T-helper 2 cell treated with Interferon-gamma antibody and Interleukin-4, amounts not matched to agents 100 ng/mL and 5 ng/mL, for 36 hours (primary cell): ENCODE results near the gene HELZ2. TPM values are rescaled to one million over a fixed set of nuclear protein-coding genes. Genes with fewer than 3 reads are reported as not detected.

ENCODE experiments used
- intact Hi-C: fragments of 100-400 bp; cut with micrococcal nuclease; formaldehyde crosslinking; loops from one replicate; pipeline ENCODE4 v1.15.1; 2023
- total RNA-seq: library from RNA; stranded (reverse); gene quantifications from 2 replicates; pipeline ENCODE4 v1.2.3, GENCODE V29; 2022

The HELZ2 gene
- total RNA-seq, 1 donor from 2014 or later: 46.4 TPM

- intact Hi-C loops: no loop called here
These were observed 23.8 kb upstream of the HELZ2 start for GRCh38 chr20:63597651-63598478.

GRCh38 chr20:63596423-63596822 lies 22.4 kb upstream of the HELZ2 start:
- intact Hi-C loops: no loop called here

DNA sequence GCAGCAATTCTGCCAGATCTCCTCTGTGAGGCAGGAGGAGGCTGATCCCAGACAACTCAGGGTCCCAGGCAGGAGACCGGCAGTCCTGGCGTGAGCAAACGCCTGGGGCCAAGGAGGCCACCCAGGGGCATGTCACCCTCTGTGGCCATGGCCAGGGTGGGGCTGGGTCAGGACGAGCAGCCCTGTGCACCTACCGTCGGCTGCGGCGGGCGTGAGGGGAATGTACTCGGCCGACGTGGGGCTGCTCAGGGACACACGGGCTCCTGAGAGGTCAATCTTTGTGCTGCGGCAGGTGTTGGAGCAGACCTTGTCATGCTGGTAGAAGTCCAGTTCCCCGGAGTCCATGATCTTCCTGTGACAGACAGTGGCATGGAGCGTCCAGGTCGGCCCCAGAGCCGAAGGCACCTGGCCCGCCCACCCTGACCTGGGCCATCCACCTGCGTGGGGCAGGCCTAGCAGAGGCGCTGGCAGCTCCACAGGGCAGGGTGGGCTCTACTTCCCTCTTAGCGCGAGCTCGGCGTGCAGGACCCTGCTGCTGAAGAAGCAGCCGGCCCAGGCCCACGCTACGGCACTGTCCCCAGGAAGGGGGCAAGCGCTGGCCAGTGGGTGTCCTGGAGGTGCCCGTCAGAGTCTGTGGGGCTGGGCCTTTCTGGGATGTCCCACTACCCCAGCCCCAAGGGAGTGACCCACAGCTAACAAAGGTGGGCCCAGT lies 21.5 kb upstream of the HELZ2 start:
- intact Hi-C loops: no loop called here

DNA sequence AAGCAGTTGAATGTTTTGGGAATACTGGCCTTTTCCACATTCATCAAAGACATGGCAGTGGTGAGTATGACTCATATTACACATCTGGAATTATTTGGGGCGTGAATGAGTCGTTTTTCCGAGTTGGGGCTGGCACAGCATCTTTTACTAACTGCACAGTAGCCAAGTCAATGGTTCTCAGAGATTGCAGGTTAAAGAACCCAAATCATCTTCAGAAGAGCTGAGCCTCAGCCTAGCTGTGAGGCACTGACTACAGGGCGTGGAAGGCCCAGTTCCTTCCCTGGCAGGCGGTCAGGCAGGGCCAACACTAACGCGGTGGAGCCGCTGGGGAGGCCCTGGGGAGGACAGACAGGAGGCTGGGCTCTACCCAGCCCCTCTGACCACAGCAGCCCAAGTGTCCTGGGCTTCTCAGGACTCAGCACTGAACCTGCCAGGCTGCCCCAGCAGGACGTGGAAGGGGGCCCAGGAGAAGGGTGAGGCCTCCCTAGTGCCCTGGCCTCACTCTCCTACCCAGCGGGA lies 20.1 kb upstream of the HELZ2 start:
- intact Hi-C loops: no loop called here

GRCh38 chr20:63592661-63593060 lies 18.6 kb upstream of the HELZ2 start:
- intact Hi-C loops: no loop called here

- intact Hi-C loops: no loop called here
These were observed 17.8 kb upstream of the HELZ2 start for GRCh38 chr20:63591786-63592355.

- intact Hi-C loops: no loop called here
These were observed 17.1 kb upstream of the HELZ2 start for GRCh38 chr20:63591147-63591533.

- intact Hi-C loops: no loop called here
These were observed 16.4 kb upstream of the HELZ2 start for GRCh38 chr20:63590218-63591146.

DNA sequence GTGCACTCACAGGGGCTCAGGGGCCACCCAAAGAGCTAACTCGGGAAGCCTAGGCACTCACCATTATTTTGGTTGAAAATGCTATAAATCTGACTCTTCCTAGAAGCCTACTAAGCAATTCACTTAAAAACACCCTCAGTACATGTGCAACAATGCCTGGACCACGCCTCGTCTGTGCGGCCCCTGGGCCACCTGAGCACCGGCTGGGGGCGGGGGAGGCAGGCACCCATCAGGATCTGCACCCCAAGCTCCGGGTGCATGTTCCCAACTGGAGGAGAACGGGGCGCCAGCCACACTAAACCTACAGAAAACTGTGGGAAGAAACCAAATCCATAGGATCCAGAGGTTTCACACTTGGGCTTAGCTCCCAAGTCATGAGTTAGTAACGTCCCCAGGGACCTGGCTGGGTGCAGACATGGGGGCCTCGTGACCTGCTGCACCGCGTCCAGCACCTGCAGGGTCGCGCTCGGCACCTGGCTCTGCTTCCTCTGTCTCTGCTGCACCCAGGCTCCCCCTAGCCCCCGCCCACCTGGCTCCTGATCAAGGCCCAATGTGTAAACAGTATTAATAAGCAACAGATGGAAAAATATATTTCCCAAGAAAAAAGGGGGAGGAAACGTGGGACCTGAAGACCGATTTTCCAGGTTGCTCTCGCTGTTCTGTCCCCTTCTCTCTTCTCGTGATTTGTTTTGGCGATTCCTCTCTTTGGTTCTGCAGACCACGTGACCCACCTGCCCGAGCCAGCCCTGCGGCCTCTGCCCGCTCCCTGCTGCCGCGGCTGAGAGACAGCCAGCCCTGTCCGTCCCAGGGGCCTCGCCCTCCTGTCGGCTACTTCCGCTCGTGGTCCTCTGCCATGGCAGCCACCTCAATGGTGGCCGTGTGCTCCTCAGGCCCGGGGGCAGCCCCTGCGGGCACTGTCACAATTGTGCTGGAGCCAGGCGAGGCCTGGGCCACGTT lies 15.5 kb upstream of the HELZ2 start:
- intact Hi-C loops: no loop called here

DNA sequence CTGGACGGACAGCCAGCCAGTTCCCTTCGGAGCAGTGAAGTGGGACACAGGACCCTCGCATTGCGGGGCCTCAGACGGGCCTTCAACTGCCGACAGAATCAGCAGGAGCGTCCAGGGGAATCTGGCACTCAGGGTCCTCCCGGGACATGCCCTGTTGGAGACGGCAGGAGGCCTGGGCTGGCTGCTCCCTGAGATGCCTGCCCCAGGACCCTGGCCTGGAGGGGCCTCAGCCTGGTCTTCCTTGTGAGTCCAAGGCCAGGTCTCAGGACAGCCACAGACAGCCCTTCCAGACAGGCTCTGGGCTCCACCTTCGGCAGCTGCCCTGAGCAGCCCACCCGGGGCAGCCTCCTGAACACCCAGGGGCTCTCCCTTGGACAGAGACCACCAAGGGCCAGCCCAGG lies 14.6 kb upstream of the HELZ2 start:
- intact Hi-C loops: no loop called here

- intact Hi-C loops: no loop called here
These were observed 13.9 kb upstream of the HELZ2 start for GRCh38 chr20:63587776-63588591.

GRCh38 chr20:63587256-63587655 lies 13.2 kb upstream of the HELZ2 start:
- intact Hi-C loops: no loop called here

- intact Hi-C loops: no loop called here
These were observed 12.8 kb upstream of the HELZ2 start for GRCh38 chr20:63586797-63587196.

DNA sequence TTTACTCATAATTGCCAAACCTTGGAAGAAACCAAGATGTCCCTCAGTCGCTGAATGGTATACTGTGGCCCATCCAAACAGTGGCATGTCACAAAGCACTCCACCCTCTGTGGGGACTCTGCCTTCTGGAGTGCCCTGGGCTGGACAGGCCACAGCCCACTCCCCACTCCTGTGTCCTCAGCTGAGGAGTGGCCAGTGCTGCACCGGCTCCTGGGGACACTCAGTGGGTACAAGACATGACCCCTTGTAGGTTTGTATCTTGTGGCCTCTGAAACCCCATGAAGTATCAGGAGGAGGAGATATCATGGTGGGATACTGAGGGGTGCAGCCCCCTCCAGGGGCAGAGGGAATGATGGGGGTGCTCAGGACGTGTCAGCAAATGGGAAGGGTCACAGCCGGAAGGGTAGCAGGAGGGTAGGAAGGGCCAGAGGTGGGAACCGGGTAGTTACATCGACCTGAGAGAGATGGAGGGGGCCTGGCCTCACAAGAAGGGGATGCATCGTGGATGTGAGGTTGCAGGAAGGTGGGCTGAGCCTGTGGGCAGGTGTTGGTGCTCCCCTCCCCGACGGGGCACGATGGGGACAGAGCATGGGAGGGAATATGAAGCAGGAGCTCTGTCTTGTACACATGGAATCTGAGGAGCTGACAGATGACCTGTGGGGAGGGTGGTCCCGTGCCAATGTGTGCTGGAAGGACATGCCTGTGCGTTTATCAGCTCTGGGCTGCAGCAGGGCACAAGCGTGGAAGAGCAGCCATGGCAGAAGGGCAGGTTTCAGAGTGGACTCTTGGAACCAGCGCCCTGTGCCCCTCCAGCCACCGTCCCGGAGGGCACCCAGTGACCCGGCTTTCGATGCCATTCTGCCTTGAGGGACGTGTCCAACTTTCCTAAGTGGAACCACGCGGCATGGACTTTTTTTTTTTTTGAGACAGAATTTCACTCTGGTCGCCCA lies 11.9 kb upstream of the HELZ2 start:
- intact Hi-C loops: no loop called here

- intact Hi-C loops: loop anchor here (5.0 kb wide), 1 partner anchor 70 kb away; the partner anchor contains the start of gene STMN3
These were observed 8.5 kb upstream of the HELZ2 start for GRCh38 chr20:63582382-63583063.

GRCh38 chr20:63580796-63581461 lies 6.9 kb upstream of the HELZ2 start:
- intact Hi-C loops: loop anchor here (2.0 to 5.0 kb wide), 2 partner anchors 42 to 71 kb away; partner anchors contain the start of gene STMN3
